HG03139 (cell line): Measurements from ENCODE around the gene TMEM135.
"Not testable (repeated sequence)": the region's sequence is repeated elsewhere in the genome, so short reads cannot be mapped to it uniquely, and the experiment has no call there.

ENCODE experiments used
- ATAC-seq: cut with Tn5 transposase; IDR thresholded peaks from one replicate; pipeline ENCODE4 v1.9.1; 2021; ENCODE audit not compliant: unreplicated experiment

TMEM135 gene

DNA sequence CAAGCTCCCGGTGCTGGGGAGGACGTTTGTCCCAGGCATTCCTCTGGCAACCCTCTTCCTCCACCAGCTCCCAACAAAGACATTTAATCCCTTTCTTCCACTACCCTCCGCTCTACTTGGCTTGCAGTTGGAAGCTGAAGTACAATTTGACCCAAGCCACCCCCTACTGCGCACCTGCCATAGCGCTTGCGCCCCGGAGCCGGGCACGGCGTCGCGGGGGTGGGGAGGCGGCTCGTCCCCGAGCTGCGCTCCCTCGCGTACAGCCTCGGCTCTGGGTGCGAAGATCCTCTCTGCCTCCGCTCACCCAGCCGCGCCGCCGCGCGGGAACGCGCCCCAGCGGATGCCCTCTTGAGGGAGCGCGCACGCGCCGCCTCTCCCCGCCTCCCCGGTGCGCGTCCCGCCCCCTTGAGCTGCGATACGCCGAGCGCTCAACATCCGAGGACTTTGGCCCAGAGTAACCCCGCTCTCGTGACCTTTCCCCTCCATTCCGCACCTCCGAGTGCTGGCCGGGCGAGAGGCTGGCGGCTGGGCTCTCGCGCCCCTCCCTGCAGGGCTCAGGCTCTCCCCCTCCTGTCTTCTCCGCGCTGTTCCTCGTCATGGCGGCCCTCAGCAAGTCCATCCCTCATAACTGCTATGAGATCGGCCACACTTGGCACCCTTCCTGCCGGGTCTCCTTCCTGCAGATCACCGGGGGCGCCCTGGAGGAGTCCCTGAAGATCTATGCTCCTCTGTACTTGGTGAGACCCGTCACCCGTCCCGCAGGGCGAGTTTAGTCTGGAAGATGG lies at the start of gene TMEM135:
TSS of gene TMEM135 (plus strand) at position 485 of the 785 bp plus-strand sequence. CDS start at position 597, 112 bp downstream.
- peak; percentile 98 for ATAC-seq

DNA sequence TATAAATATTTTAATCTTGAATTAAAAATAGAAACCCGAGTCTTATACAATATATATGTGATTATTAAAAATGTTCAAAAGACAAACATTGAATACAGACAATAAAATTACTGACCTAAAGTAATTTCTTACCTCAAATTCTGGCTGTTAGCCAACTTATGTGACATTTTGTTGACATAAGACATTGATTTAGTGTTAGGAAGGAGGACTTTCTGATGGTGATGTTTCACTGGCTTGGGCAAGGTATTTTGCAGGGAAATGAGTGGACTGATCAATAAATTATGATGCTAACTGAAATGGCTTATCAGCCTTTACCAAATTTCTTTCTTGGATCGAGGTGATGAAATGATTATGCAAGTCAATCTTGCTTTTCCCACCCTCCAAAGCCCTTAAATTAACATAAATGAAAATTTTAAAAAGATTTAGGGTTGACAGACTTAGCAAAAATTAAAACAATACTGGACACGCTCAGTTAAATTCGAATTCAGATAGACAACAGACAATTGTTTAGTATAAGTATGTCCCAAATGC lies 49.3 kb upstream of the TMEM135 start:
- no peak for ATAC-seq

DNA sequence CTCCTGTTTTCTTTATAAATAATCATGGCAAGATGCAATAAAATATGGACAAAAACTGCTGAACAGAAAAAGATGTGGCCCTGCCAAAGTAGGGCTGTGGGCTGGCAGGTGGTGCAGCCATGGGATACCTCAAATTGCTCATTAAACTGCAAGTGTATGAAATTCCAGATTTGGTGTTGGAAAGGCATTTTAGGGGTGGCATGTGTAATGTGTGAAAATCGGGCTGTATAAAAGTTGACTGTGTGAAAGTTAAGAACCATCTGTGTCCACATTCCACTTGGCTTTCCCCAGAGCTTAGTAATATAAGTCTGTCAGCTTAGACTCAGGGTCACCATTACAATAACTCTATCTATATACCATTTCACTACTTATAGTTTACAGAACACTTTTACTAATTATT lies 47.7 kb upstream of the TMEM135 start:
- ATAC-seq = no peak

DNA sequence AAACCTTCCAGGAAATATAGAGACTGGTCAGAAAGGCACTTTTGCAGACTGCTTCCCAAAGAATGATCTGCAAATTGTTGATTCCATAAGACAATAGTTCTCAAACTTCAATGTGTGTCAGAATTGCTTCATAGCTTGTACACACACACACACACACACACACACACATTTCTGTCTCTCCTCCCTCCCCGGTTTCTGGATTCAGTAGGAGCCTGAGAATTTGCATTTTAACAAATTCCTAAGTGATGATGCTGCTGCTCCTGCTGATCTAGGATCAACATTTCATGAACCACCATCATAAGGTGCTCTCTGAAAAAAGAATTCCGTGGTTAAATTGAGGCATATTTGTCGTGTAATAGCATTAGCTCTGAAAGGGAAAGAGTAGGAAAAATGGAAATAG lies 47.2 kb upstream of the TMEM135 start:
- ATAC-seq = no peak

DNA sequence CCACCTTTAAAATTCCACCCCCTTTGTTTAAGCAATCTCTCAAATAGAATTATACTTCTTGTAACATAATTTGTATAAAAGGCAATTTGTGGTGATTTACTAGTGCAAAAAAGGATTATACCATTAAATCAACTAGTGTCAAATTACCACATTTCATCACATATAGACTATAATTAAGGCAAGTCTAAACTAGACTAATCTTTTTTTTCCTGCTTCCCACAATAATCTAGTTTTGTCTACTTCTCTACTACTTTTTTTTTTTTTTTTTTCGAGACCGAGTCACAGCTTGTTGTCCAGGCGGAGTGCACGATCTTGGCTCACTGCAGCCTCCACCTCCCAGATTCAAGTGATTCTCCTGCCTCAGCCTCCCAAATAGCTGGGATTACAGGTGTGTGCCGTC lies 46.4 kb upstream of the TMEM135 start:
- ATAC-seq = no peak

DNA sequence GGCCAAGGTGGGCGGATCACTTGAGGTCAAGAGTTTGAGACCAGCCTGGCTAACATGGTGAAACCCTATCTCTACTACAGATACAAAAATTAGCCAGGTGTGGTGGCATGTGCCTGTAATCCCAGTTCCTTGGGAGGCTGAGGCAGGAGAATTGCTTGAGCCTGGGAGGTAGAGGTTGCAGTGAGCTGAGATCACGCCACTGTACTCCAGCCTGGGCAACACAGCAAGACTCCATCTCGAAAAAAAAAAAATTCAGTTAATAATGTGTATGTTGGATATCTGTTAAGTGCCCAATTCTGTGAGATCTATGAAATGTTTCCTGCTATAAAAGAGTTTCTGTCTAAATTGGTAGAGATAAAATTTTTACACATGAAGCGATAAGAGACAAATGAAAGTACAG lies 45.4 kb upstream of the TMEM135 start:
- ATAC-seq = not testable (repeated sequence)

DNA sequence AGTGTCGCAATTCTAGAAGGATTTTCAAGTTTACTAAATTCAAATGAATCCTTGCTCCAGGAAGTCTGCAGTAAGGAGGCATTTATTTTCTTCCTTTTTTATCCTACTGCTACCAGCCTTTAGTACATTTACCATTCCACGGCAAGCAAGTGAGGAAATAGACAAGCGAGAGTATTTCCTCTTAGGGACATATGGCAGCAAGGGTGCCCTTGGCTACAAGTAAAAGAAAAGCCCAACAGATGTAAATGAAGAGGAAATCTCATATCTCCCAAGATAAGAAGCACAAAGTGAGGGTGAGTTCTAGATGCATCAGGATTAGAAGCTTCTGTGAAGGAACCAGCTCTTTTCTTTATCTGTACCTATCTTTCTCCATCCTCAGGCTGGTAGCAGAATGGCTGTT lies 44.7 kb upstream of the TMEM135 start:
- no peak for ATAC-seq

DNA sequence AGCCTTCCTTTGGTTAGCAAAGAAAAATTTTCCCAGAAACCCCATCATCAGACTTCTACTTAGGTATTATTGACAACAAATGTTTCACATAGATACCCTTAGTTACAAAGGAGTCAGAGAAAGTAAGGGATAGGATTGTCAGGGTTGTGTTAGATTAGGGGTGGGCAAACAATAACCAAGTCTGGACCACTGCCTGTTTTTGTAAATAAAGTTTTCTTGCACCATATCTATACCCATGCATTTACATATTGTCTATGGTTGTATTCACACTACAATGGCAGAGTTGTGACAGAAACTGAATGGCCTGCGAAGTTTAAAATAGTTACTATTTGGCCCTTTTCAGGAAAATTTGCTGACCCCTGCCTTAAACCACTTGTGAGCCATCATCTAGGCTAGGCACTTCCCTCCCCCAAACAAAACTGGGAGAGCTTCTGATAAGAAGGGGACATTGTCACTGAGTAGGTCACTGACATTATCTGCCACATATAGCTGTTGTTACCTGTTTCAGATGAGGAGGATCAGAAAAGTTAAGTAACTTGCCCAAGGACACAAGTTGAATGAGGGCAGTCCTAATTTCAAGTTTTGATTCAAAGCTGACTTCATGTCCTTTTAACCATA lies 40.7 kb upstream of the TMEM135 start:
- ATAC-seq = no peak

DNA sequence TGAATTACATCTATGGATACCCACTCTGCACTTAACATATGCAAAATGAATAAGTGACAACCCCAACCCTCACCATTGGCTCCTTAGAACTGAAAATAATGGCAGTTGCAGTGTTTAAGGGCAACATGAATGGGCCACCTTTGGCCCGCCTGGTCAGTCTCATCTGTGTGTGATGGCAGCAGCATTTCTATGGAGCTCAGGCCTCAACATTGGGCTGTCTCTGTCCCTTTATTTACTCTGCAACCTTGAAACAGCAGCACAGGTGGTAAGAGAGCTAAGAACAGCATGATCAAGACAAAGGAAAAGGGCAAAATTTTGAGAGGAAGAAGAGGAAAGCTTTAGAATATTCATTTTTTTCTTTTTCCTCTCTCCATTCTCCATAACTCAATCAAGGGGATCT lies 38.3 kb upstream of the TMEM135 start:
- ATAC-seq = no peak

DNA sequence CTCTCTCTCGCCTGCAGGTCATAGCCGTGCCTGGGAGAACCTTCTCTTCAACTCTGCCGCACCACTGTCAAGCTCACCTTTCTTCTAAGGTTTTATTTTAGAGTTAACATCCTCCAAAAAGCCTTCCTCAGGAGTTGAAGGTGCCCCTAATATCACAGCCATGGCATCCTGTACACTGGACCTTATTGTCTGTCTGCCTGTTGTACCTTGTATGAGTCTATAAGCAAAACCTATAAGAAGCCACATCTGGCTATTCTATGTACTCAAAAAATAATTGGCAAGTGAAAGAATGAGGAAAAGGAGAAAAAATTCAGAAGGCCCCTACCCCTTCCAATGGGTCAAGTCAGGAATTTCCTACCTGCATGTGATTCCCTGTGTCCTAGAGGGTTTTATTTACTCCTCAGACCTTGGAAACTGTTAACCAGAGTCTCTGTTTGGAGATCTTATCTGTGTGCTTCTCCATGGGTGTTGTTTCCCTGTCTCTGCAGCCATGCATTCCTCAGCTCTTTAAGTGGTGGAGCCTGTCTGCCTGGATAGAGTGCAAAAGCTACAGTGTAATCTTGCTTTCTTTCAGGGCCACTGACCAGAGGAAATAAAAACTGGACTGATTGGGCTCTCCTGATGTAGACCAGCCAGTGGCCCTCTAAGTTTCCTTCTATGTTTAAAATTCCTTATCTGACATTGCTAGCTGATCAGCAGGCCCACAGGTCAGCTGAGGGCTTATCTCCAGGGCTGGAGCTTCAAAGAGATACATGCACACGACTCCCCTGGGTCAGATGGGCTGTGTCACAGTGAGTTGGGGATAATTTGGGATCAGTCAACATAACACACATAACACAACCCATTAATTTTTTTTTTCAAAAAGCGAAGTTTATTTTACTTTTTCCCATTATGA lies 37.6 kb upstream of the TMEM135 start:
- ATAC-seq = no peak

DNA sequence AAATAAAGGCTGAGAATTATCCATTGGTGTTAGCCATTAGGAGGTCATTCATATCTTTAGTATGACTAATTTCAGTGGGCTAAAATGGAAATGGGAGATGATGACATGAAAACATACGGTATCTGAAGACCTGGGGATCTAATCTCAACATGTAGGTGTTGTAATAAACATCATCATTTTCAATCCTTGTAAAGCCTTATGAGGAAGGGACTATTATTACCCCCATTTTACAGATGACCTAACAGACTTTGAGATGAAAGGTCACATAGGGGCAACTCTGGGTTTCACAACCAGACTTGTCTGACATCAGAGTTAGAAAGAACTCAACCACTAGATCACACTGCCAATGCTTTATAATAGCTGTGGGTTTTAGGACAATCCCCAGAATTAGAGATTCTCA lies 34.8 kb upstream of the TMEM135 start:
- no peak for ATAC-seq

DNA sequence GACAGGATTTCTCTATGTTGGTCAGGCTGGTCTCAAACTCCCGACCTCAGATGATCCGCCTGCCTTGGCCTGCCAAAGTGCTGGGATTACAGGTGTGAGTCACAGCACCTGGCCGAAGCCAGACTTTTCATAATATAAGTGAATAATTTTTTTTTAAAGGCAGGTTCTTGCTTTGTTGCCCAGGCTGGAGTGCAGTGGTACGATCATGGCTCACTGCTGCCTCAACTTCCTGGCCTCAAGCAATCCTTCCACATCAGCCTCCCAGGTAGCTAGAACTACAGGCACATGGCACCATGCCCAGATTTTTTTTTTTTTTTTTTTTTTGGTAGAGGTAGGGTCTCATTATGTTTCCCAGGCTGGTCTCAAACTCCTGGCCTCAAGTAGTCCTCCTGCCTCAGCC lies 33.5 kb upstream of the TMEM135 start:
- not testable (repeated sequence) for ATAC-seq

DNA sequence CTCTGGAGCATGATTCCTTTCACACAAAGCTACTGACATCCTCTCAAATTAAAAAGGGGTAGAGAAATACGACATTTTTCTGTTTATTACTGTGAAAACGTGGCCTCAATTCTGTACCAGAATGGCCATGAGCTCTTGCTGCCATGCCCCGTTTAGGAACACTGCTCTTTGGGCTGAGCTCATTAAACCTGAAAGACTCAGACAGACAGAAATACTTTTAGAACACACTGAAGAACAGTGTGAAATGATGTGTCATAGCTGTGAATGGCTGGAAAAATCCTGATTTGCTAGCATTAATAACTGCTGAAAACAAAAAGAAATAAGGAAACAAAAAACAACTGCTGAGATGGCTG lies 32.2 kb upstream of the TMEM135 start:
- no peak for ATAC-seq

DNA sequence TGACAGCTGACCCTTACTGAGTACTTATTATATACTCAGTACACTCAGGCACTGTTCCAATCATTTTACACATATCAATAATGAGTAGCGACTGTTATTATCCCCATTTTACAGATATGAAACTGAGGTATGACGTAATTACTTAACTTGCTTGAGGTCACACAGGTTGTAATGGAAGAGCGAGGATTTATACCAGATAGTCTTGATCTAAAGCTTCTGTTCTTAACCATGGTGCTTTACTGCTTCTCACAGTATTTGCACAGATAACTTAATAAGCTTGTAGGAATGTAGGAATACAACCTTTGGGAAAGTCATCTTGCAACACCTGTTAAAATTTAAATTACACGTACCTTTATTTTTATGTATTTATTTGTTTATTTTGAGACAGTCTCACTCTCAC lies 31.7 kb upstream of the TMEM135 start:
- no peak for ATAC-seq

DNA sequence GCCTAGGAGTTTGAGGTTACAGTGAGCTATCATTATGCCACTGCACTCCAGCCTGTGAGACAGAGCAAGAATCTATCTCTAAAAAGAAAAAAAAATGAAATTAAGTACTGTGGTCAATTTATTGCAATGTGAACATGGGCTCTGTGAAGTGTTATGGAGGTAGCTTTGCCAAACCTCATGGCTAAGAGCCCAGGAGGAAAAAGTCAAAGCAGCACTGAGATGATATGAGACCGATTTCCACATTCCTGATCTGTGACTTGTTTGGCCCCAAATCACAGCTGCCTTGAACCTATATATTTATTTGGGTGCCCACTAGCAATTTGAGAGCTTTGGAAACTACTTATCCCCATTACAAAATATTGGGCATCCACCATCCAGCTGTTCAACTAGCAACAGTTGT lies 29.8 kb upstream of the TMEM135 start:
- ATAC-seq = no peak

DNA sequence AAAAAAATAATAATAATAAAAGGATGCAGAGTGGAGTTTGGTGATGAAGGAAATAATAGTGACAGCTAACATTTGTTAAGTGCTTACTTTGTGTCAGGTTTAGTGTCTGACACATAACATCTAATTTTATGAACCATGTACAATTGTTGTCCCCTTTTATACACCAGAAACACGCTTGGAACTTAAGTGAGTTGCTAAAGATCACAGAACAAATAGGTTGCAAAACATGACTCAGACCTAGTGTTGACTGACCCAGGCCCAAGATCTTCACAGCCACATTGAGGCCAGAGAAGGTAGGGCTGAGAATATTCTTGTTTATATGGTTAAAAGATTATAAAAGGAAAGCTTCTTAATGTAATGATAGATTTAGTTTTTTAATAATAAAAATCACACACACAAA lies 25.6 kb upstream of the TMEM135 start:
- ATAC-seq = no peak

DNA sequence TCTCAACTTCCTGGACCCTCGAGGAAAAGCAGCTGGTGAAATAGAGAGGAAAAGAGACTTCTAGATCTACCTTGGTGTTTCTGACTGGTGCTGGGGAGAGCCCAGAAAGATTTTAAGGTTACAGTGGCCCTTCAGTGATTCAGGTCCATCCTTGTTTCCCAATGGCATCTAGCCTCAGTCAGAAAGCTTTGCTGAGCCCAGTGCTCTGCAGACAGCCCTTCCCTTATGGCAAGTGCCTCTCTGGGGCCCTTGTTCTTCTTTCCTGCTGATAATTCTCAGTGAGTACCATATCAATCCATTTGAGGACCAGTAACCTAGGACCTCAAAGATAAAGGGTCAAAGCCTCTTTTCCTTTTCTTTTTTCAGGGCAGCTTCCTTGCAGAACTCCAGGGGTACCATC lies 25.1 kb upstream of the TMEM135 start:
- no peak for ATAC-seq

DNA sequence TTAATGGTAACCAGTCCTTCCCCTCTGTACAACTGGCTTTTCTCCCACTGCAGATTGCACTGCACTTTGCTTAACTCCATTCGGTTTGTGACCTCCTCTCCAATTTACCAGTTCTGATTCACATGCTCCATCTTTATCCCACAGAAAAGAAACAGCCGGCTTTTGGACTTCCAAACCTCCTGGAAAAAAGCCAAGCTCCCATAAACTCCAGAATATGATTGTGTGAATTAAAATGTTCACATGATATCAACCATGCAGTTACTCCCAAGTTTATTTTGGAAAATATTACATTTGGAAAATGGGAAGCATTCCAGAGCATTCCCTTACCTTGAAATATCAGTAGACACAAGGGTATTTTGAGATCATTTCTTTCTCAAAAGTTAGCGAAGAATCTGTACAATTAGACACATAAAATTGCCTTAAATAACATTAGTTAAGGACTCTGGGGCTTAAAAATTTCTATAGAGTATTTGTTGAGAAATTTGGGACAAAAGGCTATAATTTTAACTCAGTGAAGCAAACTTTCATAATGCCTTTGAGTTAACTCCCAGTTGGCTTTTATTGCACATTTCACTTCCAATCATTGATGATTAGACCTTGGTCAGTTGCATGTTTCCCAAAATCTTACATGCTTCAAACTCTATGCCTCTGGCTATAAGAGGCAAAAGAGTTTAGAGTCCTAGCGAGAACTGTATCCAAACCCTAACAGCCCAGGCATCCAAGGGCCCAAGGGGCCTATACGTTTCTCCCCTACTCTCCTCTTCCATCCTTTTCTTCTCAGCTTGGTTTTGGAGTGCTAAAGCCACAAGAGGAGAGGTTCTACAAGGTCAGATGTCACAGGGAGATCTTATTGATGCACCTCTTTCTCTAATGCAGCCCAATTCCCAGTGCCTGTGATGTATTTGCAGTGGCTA lies 23.6 kb upstream of the TMEM135 start:
- no peak for ATAC-seq

DNA sequence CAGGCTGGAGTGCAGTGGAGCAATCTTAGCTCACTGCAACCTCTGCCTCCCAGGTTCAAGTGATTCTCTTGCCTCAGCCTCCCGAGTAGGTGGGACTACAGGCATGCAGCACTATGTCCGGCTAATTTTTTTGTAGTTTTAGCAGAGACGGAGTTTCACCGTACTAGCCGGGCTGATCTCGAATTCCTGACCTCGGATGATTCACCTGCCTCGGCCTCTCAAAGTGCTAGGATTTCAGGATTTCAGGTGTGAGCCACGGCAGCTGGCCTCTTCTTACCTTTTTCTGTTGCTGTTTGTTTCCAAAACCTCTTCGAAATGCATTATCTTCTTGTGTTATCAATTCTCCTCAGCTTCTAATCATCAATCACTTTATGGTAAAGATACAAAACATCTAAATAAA lies 22.1 kb upstream of the TMEM135 start:
- ATAC-seq = no peak

DNA sequence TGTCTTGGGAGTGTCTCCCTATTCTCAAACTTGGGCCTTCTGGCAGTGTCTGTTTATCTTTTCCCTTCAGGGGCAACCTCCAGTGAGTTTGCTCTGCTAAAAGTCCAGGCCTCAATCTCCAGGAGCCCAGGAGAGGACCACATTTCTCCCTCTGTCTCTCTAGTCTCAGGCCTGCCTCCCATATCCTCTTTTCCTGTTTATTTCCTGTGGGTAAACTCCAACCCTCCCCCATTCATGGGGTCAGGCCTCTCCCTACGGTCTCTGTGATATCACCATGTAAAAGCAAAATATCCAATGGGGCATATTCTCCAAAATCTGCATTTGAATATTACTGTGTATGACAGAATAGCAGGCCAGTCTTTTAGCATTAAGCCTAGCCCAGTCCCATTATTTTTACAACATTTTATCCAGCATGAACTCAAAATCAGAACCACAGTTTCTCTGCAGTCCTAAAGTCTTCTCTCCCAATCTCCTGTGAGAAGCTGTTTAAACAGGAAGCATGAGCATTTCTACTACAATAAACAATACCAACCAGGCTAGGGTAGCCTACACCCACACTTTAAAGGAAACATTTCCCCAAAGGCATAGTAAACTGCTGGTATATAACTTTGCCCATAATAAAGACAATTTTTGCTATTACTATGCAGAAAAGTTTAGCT lies 18.0 kb upstream of the TMEM135 start:
- ATAC-seq = no peak
